Osteoblast (primary cell): ENCODE results near the gene DTX1. TPM values are rescaled to one million over a fixed set of nuclear protein-coding genes. Genes with fewer than 3 reads are reported as not detected.

Source experiments
- DNase-seq: peaks from one replicate; pipeline ENCODE4 v3.0.0; 2011; ENCODE audit warnings: low spot score, mixed read lengths; ENCODE audit not compliant: insufficient read length; ENCODE audit errors: missing footprints
- H2AFZ ChIP-seq: 2 replicates; pipeline ENCODE4 v1.6.0; 2011; ENCODE audit warnings: mild to moderate bottlenecking, low read length
- H3K27ac ChIP-seq: 2 replicates; pipeline ENCODE4 v1.5.1; 2011; ENCODE audit warnings: mild to moderate bottlenecking, low read depth, low read length, moderate library complexity
- H3K27me3 ChIP-seq: 2 replicates; pipeline ENCODE4 v1.6.0; 2012; ENCODE audit warnings: mild to moderate bottlenecking, control low read depth, inconsistent platforms, low read length, moderate library complexity; ENCODE audit not compliant: insufficient read depth
- H3K36me3 ChIP-seq: 2 replicates; pipeline ENCODE4 v1.5.1; 2011; ENCODE audit warnings: mild to moderate bottlenecking, low read length, control low read depth, moderate library complexity; ENCODE audit not compliant: insufficient read depth
- H3K4me1 ChIP-seq: 2 replicates; pipeline ENCODE4 v1.5.1; 2011; ENCODE audit warnings: mild to moderate bottlenecking, low read length, control low read depth, moderate library complexity; ENCODE audit not compliant: insufficient read depth
- H3K4me2 ChIP-seq: 2 replicates; pipeline ENCODE4 v1.6.0; 2011; ENCODE audit warnings: mild to moderate bottlenecking, low read length; ENCODE audit not compliant: insufficient read depth
- H3K4me3 ChIP-seq: fragments of 200-600 bp; sonication (generic); 3 replicates; pipeline ENCODE4 v1.5.1; 2012; ENCODE audit warnings: mild to moderate bottlenecking, low read length, inconsistent platforms; ENCODE audit not compliant: insufficient read depth
- H3K79me2 ChIP-seq: 2 replicates; pipeline ENCODE4 v1.6.0; 2012; ENCODE audit warnings: mild to moderate bottlenecking, low read length, control low read depth, inconsistent platforms; ENCODE audit not compliant: insufficient read depth
- H3K9me3 ChIP-seq: 2 replicates; pipeline ENCODE4 v1.5.1; 2011; ENCODE audit warnings: low read depth, low read length, control low read depth
- H4K20me1 ChIP-seq: 2 replicates; pipeline ENCODE4 v1.6.0; 2012; ENCODE audit warnings: mild to moderate bottlenecking, low read length, control low read depth; ENCODE audit not compliant: insufficient read depth
- total RNA-seq: library from RNA; depleted of rRNA; stranded (reverse); fragments of >200 nt; gene quantifications from 2 replicates; pipeline ENCODE4 v1.2.3, GENCODE V29; 2012
- TF ChIP-seq, protein P1 (sequence below): IDR thresholded peaks from 2 replicates; pipeline ENCODE4 v1.5.1; 2011; ENCODE audit warnings: mild to moderate bottlenecking, low read depth, low read length, moderate library complexity; ENCODE audit errors: extremely low read depth

Gene DTX1
- total RNA-seq, 1 donor: under 0.01 TPM

DNA sequence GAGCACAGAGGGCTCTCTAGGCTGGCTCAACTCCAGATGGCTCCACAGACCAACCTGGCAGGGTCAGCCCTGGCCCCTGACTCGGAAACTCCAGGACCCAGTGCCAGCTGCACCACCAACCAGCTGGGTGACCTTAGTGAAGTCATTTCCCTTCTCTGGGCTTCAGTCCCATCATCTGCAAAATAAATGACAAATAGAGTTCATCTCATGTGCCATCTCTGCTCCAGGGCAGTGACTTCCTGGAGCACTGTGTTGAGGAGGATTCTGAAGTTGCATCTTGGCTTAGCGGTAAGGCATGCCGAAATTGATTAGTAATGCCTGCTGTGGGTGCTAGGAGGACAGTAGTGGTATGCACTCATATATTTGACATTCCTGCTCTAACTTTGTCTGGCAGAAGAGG lies 31.5 kb downstream of the DTX1 start:
- Histone ChIP-seq H3K9me3 (no peaks in the 10 kb centered on the region), H3K27ac (no peak overlapping the region), H3K4me1 (no peaks in the 10 kb centered on the region), H3K36me3 (no peaks in the 10 kb centered on the region), H4K20me1 (no peaks in the 10 kb centered on the region), H3K27me3 (peaks cover 5% of the 10 kb centered on the region), H2AFZ (no peak overlapping the region), H3K79me2 (no peaks in the 10 kb centered on the region), H3K4me3 (no peak overlapping the region), H3K4me2 (no peak overlapping the region)
- TF ChIP-seq, protein P1, sequence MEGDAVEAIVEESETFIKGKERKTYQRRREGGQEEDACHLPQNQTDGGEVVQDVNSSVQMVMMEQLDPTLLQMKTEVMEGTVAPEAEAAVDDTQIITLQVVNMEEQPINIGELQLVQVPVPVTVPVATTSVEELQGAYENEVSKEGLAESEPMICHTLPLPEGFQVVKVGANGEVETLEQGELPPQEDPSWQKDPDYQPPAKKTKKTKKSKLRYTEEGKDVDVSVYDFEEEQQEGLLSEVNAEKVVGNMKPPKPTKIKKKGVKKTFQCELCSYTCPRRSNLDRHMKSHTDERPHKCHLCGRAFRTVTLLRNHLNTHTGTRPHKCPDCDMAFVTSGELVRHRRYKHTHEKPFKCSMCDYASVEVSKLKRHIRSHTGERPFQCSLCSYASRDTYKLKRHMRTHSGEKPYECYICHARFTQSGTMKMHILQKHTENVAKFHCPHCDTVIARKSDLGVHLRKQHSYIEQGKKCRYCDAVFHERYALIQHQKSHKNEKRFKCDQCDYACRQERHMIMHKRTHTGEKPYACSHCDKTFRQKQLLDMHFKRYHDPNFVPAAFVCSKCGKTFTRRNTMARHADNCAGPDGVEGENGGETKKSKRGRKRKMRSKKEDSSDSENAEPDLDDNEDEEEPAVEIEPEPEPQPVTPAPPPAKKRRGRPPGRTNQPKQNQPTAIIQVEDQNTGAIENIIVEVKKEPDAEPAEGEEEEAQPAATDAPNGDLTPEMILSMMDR: no peak
- no peak for DNase-seq

DNA sequence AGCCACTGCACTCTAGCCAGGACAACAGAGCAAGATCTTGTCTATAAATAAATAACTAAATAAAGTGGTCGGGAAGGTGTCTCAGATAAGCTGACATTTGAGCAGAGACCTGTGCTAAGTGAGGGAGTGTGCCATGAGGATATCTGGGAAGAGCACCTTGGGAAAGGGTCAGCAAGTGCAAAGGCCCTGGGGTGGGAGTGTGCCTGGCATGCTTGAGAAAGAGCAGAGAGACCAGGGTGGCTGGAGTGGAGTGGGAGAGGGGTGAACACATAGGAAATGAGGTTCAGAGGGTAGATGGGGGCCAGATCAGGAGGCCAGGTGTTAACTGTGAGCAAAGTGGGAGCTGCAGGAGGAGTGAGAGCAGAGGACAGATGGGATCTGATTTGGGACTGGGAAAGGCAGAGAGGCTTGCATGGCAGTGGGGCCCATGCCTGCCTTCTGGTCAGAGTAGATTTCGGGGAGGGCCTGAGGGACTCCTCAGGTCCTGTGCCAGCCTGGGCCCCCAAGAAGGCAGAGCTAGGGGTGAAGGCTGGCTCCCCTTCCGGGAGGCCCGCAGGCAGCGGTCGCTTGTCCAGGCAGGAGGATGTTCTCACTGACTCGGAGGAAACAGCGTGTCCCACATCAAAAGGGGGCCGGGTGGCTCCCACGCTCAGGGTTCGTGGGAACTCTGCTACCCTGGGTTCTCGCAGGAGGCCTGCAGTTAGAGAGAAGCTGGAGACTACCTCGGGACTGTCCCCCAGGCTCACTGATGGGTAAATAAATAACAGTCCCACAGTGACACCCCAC lies 32.6 kb downstream of the DTX1 start:
- H3K27ac ChIP-seq: no peak overlapping the region
- no peaks in the 10 kb centered on the region for H3K79me2 ChIP-seq
- H4K20me1 ChIP-seq: no peaks in the 10 kb centered on the region
- H3K4me3 ChIP-seq: no peak overlapping the region
- TF ChIP-seq, protein P1: no peak
- H3K36me3 ChIP-seq: no peaks in the 10 kb centered on the region
- H2AFZ ChIP-seq: no peak overlapping the region
- DNase-seq: no peak
- H3K27me3 ChIP-seq: peaks cover 5% of the 10 kb centered on the region
- H3K4me2 ChIP-seq: no peak overlapping the region
- no peaks in the 10 kb centered on the region for H3K4me1 ChIP-seq
- no peaks in the 10 kb centered on the region for H3K9me3 ChIP-seq

DNA sequence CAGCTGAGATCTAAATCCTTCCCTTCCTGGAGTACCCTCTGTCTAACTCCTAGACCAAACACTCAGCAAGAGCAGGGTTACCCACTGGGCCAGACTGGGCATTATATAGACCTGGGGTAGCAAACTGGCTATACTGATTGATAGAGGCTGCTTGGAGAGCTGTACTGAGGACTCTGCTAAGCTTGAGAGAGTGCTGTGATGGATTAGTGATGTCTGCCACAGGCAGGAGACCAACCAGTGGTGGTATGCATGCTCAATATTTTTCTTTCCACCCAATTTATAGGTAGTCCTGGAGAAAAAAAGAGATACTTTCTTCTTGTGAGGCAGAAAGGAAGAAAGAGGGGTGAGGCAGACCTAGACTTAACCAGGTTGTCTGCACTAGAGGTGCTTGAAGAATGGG lies 33.3 kb downstream of the DTX1 start:
- Histone ChIP-seq H2AFZ (no peak overlapping the region), H3K79me2 (no peaks in the 10 kb centered on the region), H3K4me1 (no peaks in the 10 kb centered on the region), H4K20me1 (no peaks in the 10 kb centered on the region), H3K27me3 (peaks cover 5% of the 10 kb centered on the region), H3K9me3 (no peaks in the 10 kb centered on the region), H3K27ac (no peak overlapping the region), H3K4me2 (no peak overlapping the region), H3K4me3 (no peak overlapping the region), H3K36me3 (no peaks in the 10 kb centered on the region)
- no peak for DNase-seq
- TF ChIP-seq, protein P1: no peak

DNA sequence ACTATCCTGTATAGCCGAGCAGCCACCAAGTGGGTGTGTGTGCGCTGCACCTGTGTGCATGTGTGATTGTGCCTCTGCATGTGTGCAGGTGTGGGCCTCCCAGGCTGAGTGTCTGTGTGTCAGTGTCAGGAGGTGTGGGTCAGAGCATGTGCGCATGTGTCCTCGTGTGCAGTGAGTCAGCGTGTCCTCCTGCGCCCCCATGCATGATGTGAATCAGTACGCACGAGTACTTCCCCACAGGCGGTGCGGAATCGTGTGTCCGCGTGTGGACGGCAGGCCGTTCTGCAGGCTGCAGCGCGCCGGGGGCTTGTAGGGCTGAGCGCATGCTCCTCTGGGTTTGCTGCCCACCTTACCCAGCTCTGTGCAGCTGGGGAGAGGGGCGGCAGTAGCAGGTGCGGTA lies 34.2 kb downstream of the DTX1 start:
- Histone ChIP-seq H3K27ac (no peak overlapping the region), H3K4me3 (no peak overlapping the region), H4K20me1 (no peaks in the 10 kb centered on the region), H3K9me3 (no peaks in the 10 kb centered on the region), H3K36me3 (no peaks in the 10 kb centered on the region), H3K27me3 (peaks cover 5% of the 10 kb centered on the region), H3K4me2 (no peak overlapping the region), H2AFZ (no peak overlapping the region), H3K4me1 (no peaks in the 10 kb centered on the region), H3K79me2 (no peaks in the 10 kb centered on the region)
- no peak for DNase-seq
- TF ChIP-seq, protein P1: no peak
